Neural cell (in vitro differentiated cells): Measurements from ENCODE around the gene VSIR. TPM values are rescaled to one million over a fixed set of nuclear protein-coding genes. Genes with fewer than 3 reads are reported as not detected.

Experiments used
- H2AFZ ChIP-seq: fragments of 200-600, 300-800 bp; sonication (generic), shearing (Covaris generic); 2 replicates; pipeline ENCODE4 v1.6.0; 2014; ENCODE audit warnings: low read depth, mild to moderate bottlenecking, antibody characterized with exemption, low read length, moderate library complexity
- H3F3A ChIP-seq: fragments of 200-600 bp; shearing (Covaris generic); 2 replicates; pipeline ENCODE4 v1.6.1; 2016; ENCODE audit warnings: mild to moderate bottlenecking, moderate library complexity, mixed read lengths, antibody characterized with exemption, low read length; ENCODE audit not compliant: insufficient read depth, poor library complexity, severe bottlenecking
- H3K27ac ChIP-seq: fragments of 200-600, 300-800 bp; sonication (generic), shearing (Covaris generic); 2 replicates; pipeline ENCODE4 v1.5.1; 2014; ENCODE audit warnings: mild to moderate bottlenecking, low read length, moderate library complexity
- H3K27me3 ChIP-seq: fragments of 300-800, 200-600 bp; sonication (generic), shearing (Covaris generic); 2 replicates; pipeline ENCODE4 v1.6.0; 2014; ENCODE audit warnings: mild to moderate bottlenecking, low read depth, low read length, moderate library complexity; ENCODE audit not compliant: insufficient read depth
- H3K36me3 ChIP-seq: fragments of 300-800, 200-600 bp; sonication (generic), shearing (Covaris generic); 2 replicates; pipeline ENCODE4 v1.5.1; 2014; ENCODE audit warnings: mild to moderate bottlenecking, antibody characterized with exemption, low read length, moderate library complexity; ENCODE audit not compliant: insufficient read depth
- H3K4me2 ChIP-seq: fragments of 300-800, 200-600 bp; sonication (generic), shearing (Covaris generic); 2 replicates; pipeline ENCODE4 v1.6.0; 2014; ENCODE audit warnings: mild to moderate bottlenecking, low read length
- H3K4me3 ChIP-seq: fragments of 300-800, 200-600 bp; sonication (generic), shearing (Covaris generic); 2 replicates; pipeline ENCODE4 v1.5.1; 2014; ENCODE audit warnings: mild to moderate bottlenecking, low read length, moderate library complexity
- H3K79me2 ChIP-seq: fragments of 200-600 bp; shearing (Covaris generic); replicated peaks from 2 replicates; pipeline ENCODE4 v1.6.0; 2014; ENCODE audit warnings: mild to moderate bottlenecking, low read length, moderate library complexity; ENCODE audit not compliant: insufficient read depth
- H3K9ac ChIP-seq: fragments of 300-800, 200-600 bp; sonication (generic), shearing (Covaris generic); 2 replicates; pipeline ENCODE4 v1.6.1; 2016; ENCODE audit warnings: mild to moderate bottlenecking, low read length, mixed read lengths
- H3K9me2 ChIP-seq: fragments of 200-600 bp; shearing (Covaris generic); 2 replicates; pipeline ENCODE4 v1.6.1; 2016; ENCODE audit warnings: mild to moderate bottlenecking, low read length, mixed read lengths; ENCODE audit not compliant: insufficient read depth
- H3K9me3 ChIP-seq: fragments of 200-600, 300-800 bp; sonication (generic), shearing (Covaris generic); 2 replicates; pipeline ENCODE4 v1.6.1; 2016; ENCODE audit warnings: mild to moderate bottlenecking, mixed run types, low read length, moderate library complexity, mixed read lengths
- H4K20me1 ChIP-seq: fragments of 200-600 bp; shearing (Covaris generic); 2 replicates; pipeline ENCODE4 v1.6.1; 2016; ENCODE audit warnings: mild to moderate bottlenecking, mixed run types; ENCODE audit not compliant: insufficient read depth
- CTCF ChIP-seq: fragments of 450-650 bp; IDR thresholded peaks from 2 replicates; pipeline ENCODE4 v1.5.1; 2014; ENCODE audit warnings: antibody characterized with exemption, mild to moderate bottlenecking, moderate library complexity; ENCODE audit not compliant: poor library complexity, severe bottlenecking
- EP300 ChIP-seq: fragments of 450-650 bp; conservative IDR thresholded peaks from 2 replicates; pipeline ENCODE4 v1.6.1; 2014; ENCODE audit warnings: antibody characterized with exemption, mild to moderate bottlenecking, moderate library complexity; ENCODE audit not compliant: poor library complexity, severe bottlenecking
- EZH2 ChIP-seq: fragments of 200-600, 300-800 bp; shearing (Covaris generic), sonication (generic); IDR thresholded peaks from 2 replicates; pipeline ENCODE4 v1.6.1; 2014; ENCODE audit warnings: antibody characterized with exemption, low read length, borderline replicate concordance, mild to moderate bottlenecking; ENCODE audit not compliant: insufficient read depth, poor library complexity, severe bottlenecking
- MXI1 ChIP-seq: fragments of 450-650 bp; conservative IDR thresholded peaks from 2 replicates; pipeline ENCODE4 v1.6.1; 2014; ENCODE audit warnings: antibody characterized with exemption, mild to moderate bottlenecking; ENCODE audit not compliant: poor library complexity, severe bottlenecking
- POLR2AphosphoS5 ChIP-seq: IDR thresholded peaks from 2 replicates; pipeline ENCODE4 v1.6.1; 2012
- RAD21 ChIP-seq: fragments of 450-650 bp; conservative IDR thresholded peaks from 2 replicates; pipeline ENCODE4 v1.6.1; 2014; ENCODE audit warnings: antibody characterized with exemption, mild to moderate bottlenecking, moderate library complexity
- REST ChIP-seq: IDR thresholded peaks from 2 replicates; pipeline ENCODE4 v1.6.1; 2012; ENCODE audit warnings: borderline replicate concordance
- SMC3 ChIP-seq: fragments of 450-650 bp; conservative IDR thresholded peaks from 2 replicates; pipeline ENCODE4 v1.6.1; 2014; ENCODE audit warnings: antibody characterized with exemption, mild to moderate bottlenecking, moderate library complexity; ENCODE audit not compliant: poor library complexity
- TAF1 ChIP-seq: IDR thresholded peaks from 2 replicates; pipeline ENCODE4 v1.6.1; 2012; ENCODE audit warnings: low read depth
- polyA plus RNA-seq: library from polyadenylated mRNA; depleted of rRNA; stranded (reverse); fragments of >200 nt; gene quantifications from 2 replicates; pipeline ENCODE4 v1.2.3, GENCODE V29; 2014

The VSIR gene
- polyA plus RNA-seq, 1 donor from 2014 or later: not detected

- H3K4me3 ChIP-seq: no peak overlapping the region
- H3K36me3 ChIP-seq: no peaks in the 10 kb centered on the region
- H3F3A ChIP-seq: no peaks in the 10 kb centered on the region
- H3K9ac ChIP-seq: no peak overlapping the region
- H3K9me2 ChIP-seq: no peaks in the 10 kb centered on the region
- H3K27me3 ChIP-seq: no peaks in the 10 kb centered on the region
- H2AFZ ChIP-seq: no peak overlapping the region
- no peaks in the 10 kb centered on the region for H4K20me1 ChIP-seq
- H3K9me3 ChIP-seq: no peaks in the 10 kb centered on the region
- no peak overlapping the region for H3K4me2 ChIP-seq
- H3K27ac ChIP-seq: no peak overlapping the region
- TF ChIP-seq RAD21 (no peak), MXI1 (no peak), TAF1 (no peak), REST (no peak), EP300 (no peak), POLR2AphosphoS5 (no peak), SMC3 (no peak), EZH2 (no peak), CTCF (no peak)
- H3K79me2 ChIP-seq: no peaks in the 10 kb centered on the region
These were observed 11.5 kb upstream of the VSIR start for GRCh38 chr10:71784679-71785272.

GRCh38 chr10:71783917-71784678 lies 10.8 kb upstream of the VSIR start:
- H3K4me3 ChIP-seq: no peak overlapping the region
- TF ChIP-seq SMC3 (no peak), EZH2 (no peak), TAF1 (no peak), EP300 (no peak), POLR2AphosphoS5 (no peak), CTCF (no peak), MXI1 (no peak), RAD21 (no peak), REST (no peak)
- H2AFZ ChIP-seq: no peak overlapping the region
- H3K9ac ChIP-seq: no peak overlapping the region
- no peaks in the 10 kb centered on the region for H3K9me2 ChIP-seq
- H3K27ac ChIP-seq: no peak overlapping the region
- H3K9me3 ChIP-seq: no peaks in the 10 kb centered on the region
- H3K36me3 ChIP-seq: no peaks in the 10 kb centered on the region
- H3K79me2 ChIP-seq: no peaks in the 10 kb centered on the region
- H3K27me3 ChIP-seq: no peaks in the 10 kb centered on the region
- no peaks in the 10 kb centered on the region for H4K20me1 ChIP-seq
- H3K4me2 ChIP-seq: no peak overlapping the region
- H3F3A ChIP-seq: no peaks in the 10 kb centered on the region
